GM23248 (cell line): ENCODE results near the gene ZNF429.

Source experiments
- EZH2 ChIP-seq: fragments of 200-600 bp; sonication (generic); IDR thresholded peaks from 2 replicates; pipeline ENCODE4 v1.6.1; 2018; ENCODE audit warnings: antibody characterized with exemption, mild to moderate bottlenecking; ENCODE audit not compliant: insufficient read depth, poor library complexity, severe bottlenecking
- EZH2phosphoT487 ChIP-seq: fragments of 200-600 bp; sonication (generic); IDR thresholded peaks from 2 replicates; pipeline ENCODE4 v1.6.1; 2018; ENCODE audit warnings: antibody characterized with exemption, moderate library complexity, mild to moderate bottlenecking, low read depth; ENCODE audit not compliant: insufficient read depth

- TF ChIP-seq EZH2 (no peak), EZH2phosphoT487 (no peak)
These were observed at the start of gene ZNF429 for GRCh38 chr19:21505459-21506451.
